OCI-LY7 (cell line): ENCODE measurements around the gene UBFD1. TPM values are rescaled to one million over a fixed set of nuclear protein-coding genes. Genes with fewer than 3 reads are reported as not detected.

Source experiments
- BruUV-seq: library from RNA; stranded (reverse); fragments of 400-500 nt; replicated peaks from 2 replicates; lab custom pipeline; 2021; lab: Mats Ljungman, UMichigan
- CTCF ChIA-PET: fragments of 300-600 bp; sonication (Branson Sonifier 250); formaldehyde crosslinking; loops from one replicate; lab custom pipeline; 2022; ENCODE audit warnings: antibody characterized with exemption; ENCODE audit not compliant: unreplicated experiment; lab: Charles Lee
- POLR2A ChIA-PET: fragments of 300-600 bp; sonication (Branson Sonifier 250); formaldehyde crosslinking; loops from one replicate; lab custom pipeline; 2022; ENCODE audit warnings: antibody characterized with exemption; lab: Charles Lee
- DNase-seq: peaks from one replicate; pipeline ENCODE4 v3.0.0-alpha.2; 2015; ENCODE audit warnings: low spot score
- H2AFZ ChIP-seq: fragments of 200-600 bp; sonication (generic), shearing (Covaris generic); 2 replicates; pipeline ENCODE4 v1.6.1; 2014; ENCODE audit warnings: mild to moderate bottlenecking, antibody characterized with exemption, low read length, moderate library complexity
- H3K27ac ChIP-seq: fragments of 200-600 bp; sonication (generic); 2 replicates; pipeline ENCODE4 v1.5.1; 2014; ENCODE audit warnings: mixed run types, low read depth, mild to moderate bottlenecking, moderate library complexity, low read length, inconsistent platforms; ENCODE audit not compliant: poor library complexity, severe bottlenecking
- H3K36me3 ChIP-seq: fragments of 200-600 bp; sonication (generic); 2 replicates; pipeline ENCODE4 v1.6.1; 2014; ENCODE audit warnings: mild to moderate bottlenecking, antibody characterized with exemption, low read length, moderate library complexity, mixed read lengths; ENCODE audit not compliant: insufficient read depth
- H3K4me1 ChIP-seq: fragments of 200-600 bp; sonication (generic); 2 replicates; pipeline ENCODE4 v1.5.1; 2014; ENCODE audit warnings: mild to moderate bottlenecking, low read length; ENCODE audit not compliant: insufficient read depth, poor library complexity, severe bottlenecking
- H3K4me2 ChIP-seq: fragments of 200-600 bp; sonication (generic); 2 replicates; pipeline ENCODE4 v1.6.1; 2014; ENCODE audit warnings: mild to moderate bottlenecking, low read length
- H3K4me3 ChIP-seq: fragments of 200-600 bp; sonication (generic); 2 replicates; pipeline ENCODE4 v1.5.1; 2014; ENCODE audit warnings: mild to moderate bottlenecking, low read depth, low read length; ENCODE audit not compliant: poor library complexity, severe bottlenecking
- H3K79me2 ChIP-seq: fragments of 200-600 bp; sonication (generic); 2 replicates; pipeline ENCODE4 v1.6.1; 2016; ENCODE audit warnings: low read depth, mild to moderate bottlenecking, low read length, moderate library complexity, mixed read lengths; ENCODE audit not compliant: insufficient read depth
- H3K9me2 ChIP-seq: fragments of 200-600 bp; sonication (generic); 2 replicates; pipeline ENCODE4 v1.6.1; 2016; ENCODE audit warnings: mild to moderate bottlenecking, low read length, mixed read lengths; ENCODE audit not compliant: insufficient read depth
- H3K9me3 ChIP-seq: fragments of 200-600 bp; sonication (generic); 2 replicates; pipeline ENCODE4 v1.6.1; 2014; ENCODE audit warnings: mild to moderate bottlenecking, mixed run types, low read length, mixed read lengths
- H4K20me1 ChIP-seq: fragments of 200-600 bp; sonication (generic); 2 replicates; pipeline ENCODE4 v1.6.1; 2014; ENCODE audit warnings: mild to moderate bottlenecking, antibody characterized with exemption, low read length, moderate library complexity, mixed read lengths; ENCODE audit not compliant: insufficient read depth
- EZH2phosphoT487 ChIP-seq: fragments of 200-600 bp; sonication (generic); IDR thresholded peaks from 2 replicates; pipeline ENCODE4 v1.6.1; 2018; ENCODE audit warnings: low read depth, borderline replicate concordance, mild to moderate bottlenecking, mixed run types, antibody characterized with exemption, low read length, moderate library complexity, mixed read lengths
- intact Hi-C: fragments of 100-400 bp; cut with micrococcal nuclease; formaldehyde crosslinking; loops from one replicate; pipeline ENCODE4 v1.10.0; 2022; ENCODE audit not compliant: unreplicated experiment
- total RNA-seq, 2 experiments: library from RNA; depleted of rRNA in 1 of 2; stranded (reverse); fragments of >200 nt in 1 of 2; shearing (Covaris generic) in 1 of 2; gene quantifications; 2 replicates each; pipeline ENCODE4 v1.2.3, GENCODE V29; 2014 to 2022
- TF ChIP-seq, protein P1 (sequence below): fragments of 200-600 bp; sonication (generic); conservative IDR thresholded peaks from 2 replicates; pipeline ENCODE4 v1.5.1; 2014; ENCODE audit warnings: mild to moderate bottlenecking, antibody characterized with exemption, low read length, moderate library complexity, mixed read lengths

The UBFD1 gene
- total RNA-seq, 2 experiments from 2014 or later, result 42.4 to 67.1 TPM

DNA sequence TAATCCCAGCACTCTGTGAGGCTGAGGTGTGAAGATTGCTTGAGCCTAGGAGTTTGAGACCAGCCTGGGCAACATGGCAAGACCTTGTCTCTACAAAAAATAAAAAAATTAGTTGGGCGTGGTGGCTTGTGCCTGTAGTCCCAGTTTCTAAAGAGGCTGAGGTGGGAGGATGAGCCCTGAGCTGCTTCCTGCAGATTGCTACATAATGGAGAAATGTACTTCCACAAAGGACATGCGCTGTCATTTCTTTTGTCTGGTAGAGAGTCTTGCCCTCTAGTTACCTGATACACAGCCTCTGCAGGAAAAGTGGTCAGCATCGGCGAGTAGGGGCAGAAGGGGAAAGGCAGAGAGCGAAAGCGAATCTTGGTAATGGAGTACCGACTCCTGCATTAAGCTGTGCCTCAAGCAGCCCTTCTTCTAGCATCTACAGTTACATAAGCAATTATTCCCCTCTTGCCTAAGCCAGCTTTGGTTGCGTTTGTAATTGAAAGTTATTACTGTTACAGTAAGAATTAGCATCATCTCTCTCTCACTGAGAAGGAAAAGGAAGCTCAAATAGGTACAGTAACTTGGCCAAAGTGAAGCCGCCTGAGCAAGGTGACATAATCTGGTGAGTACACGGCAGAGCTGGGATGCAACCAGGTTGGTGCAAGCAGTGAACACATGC is 28.8 kb upstream of the UBFD1 start:
- ChIA-PET POLR2A (interaction anchor here (0.6 to 0.9 kb wide), 2 partner anchors 8 to 30 kb away, joined by 4 read pairs; no protein-coding TSS in a partner anchor), CTCF (no interaction called here)
- H4K20me1 ChIP-seq, result no peaks in the 10 kb centered on the region
- peaks cover 85% of the 10 kb centered on the region for H3K36me3 ChIP-seq
- H3K9me3 ChIP-seq, result no peaks in the 10 kb centered on the region
- no peaks in the 10 kb centered on the region for H3K9me2 ChIP-seq
- no peak overlapping the region for H3K4me2 ChIP-seq
- H3K4me3 ChIP-seq, result no peak overlapping the region
- BruUV-seq, result no TSS peak
- peaks cover 7% of the 10 kb centered on the region for H3K4me1 ChIP-seq
- no peak overlapping the region for H2AFZ ChIP-seq
- intact Hi-C loops, result no loop called here
- H3K27ac ChIP-seq, result no peak overlapping the region
- TF ChIP-seq EZH2phosphoT487, result no peak
- TF ChIP-seq, protein P1, sequence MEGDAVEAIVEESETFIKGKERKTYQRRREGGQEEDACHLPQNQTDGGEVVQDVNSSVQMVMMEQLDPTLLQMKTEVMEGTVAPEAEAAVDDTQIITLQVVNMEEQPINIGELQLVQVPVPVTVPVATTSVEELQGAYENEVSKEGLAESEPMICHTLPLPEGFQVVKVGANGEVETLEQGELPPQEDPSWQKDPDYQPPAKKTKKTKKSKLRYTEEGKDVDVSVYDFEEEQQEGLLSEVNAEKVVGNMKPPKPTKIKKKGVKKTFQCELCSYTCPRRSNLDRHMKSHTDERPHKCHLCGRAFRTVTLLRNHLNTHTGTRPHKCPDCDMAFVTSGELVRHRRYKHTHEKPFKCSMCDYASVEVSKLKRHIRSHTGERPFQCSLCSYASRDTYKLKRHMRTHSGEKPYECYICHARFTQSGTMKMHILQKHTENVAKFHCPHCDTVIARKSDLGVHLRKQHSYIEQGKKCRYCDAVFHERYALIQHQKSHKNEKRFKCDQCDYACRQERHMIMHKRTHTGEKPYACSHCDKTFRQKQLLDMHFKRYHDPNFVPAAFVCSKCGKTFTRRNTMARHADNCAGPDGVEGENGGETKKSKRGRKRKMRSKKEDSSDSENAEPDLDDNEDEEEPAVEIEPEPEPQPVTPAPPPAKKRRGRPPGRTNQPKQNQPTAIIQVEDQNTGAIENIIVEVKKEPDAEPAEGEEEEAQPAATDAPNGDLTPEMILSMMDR, result no peak
- H3K79me2 ChIP-seq, result no peaks in the 10 kb centered on the region
- DNase-seq, result no peak

DNA sequence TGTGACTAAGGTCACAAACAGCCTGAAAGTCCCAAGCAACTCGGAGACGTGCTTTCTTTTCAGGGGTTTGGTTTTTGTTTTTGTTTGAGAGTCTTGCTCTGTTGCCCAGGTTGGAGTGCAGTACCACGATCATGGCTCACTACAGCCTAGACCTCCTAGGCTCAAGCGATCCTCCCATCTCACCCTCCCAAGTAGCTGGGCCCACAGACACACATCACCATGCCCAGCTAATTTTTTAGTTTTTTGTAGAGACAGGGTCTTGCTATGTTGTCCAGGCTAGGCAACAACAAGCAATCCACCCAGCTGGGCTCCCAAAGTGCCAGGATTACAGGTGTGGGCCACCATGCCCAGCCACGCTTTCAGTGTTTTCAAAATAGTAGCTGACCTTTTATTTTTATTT is 27.5 kb upstream of the UBFD1 start:
- POLR2A ChIA-PET, result interaction anchor here (0.6 kb wide), 1 partner anchor 8 kb away, joined by 4 read pairs; no protein-coding TSS in a partner anchor
- CTCF ChIA-PET, result no interaction called here

More for the DNA sequence above, 27.5 kb upstream of the UBFD1 start:
- TF ChIP-seq, protein P1, result no peak
- TF ChIP-seq EZH2phosphoT487, result no peak
- Histone ChIP-seq H3K4me2 (no peak overlapping the region), H3K9me3 (no peaks in the 10 kb centered on the region), H3K79me2 (no peaks in the 10 kb centered on the region), H3K4me1 (no peaks in the 10 kb centered on the region), H3K9me2 (no peaks in the 10 kb centered on the region), H2AFZ (no peak overlapping the region), H3K27ac (no peak overlapping the region), H4K20me1 (no peaks in the 10 kb centered on the region), H3K36me3 (peaks cover 85% of the 10 kb centered on the region), H3K4me3 (no peak overlapping the region)
- intact Hi-C loops, result no loop called here
- no peak for DNase-seq
- BruUV-seq, result no TSS peak
